CD4-positive, alpha-beta T cell treated with Interleukin-15 for 1 hour (primary cell): ENCODE measurements around the gene SLC27A2.
"Not testable (repeated sequence)": the region's sequence is repeated elsewhere in the genome, so short reads cannot be mapped to it uniquely, and the experiment has no call there.

Source experiments
- DNase-seq: peaks from one replicate; pipeline ENCODE4 v3.0.0-alpha.2; 2020

SLC27A2 gene

DNA sequence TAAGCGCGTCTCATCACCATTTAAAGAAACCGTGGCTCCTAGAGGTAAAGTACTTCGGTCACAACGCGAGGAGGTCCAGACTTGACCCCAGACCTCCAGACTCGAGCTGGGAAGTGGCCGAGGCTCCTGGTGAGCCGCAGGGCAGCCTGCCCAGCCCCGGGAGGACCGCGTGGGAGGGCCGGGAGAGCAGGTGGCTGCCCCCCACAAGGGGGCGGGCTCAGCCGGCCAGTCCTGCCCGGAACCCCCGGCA is at the start of gene SLC27A2:
Gene SLC27A2, plus strand, starts transcription at position 228 of the 250 bp plus-strand sequence. CDS start 232 bp downstream, outside the sequence.
- no peak for DNase-seq

DNA sequence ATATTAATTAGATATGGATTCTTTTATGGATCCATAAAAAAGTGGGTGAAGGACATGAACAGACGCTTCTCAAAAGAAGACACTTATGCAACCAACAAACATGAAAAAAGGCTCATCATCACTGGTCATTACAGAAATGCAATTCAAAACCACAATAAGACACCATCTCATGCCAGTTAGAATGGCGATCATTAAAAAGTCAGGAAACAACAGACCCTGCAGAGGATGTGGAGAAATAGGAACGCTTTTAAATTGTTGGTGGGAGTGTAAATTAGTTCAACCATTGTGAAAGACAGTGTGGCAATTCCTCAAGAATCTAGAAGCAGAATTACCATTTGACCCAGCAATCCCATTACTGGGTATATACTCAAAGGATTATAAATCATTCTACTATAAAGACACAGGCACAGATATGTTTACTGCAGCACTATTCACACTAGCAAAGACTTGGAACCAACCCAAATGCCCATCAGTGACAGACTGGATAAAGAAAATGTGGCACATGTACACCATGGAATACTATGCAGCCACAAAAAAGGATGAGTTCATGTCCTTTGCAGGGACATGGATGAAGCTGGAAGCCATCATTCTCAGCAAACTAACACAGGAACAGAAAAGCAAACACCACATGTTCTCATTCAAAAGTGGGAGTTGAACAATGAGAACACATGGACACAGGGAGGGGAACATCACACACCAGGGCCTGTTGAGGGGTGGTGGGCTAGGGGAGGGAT is 49.6 kb upstream of the SLC27A2 start:
- not testable (repeated sequence) for DNase-seq

DNA sequence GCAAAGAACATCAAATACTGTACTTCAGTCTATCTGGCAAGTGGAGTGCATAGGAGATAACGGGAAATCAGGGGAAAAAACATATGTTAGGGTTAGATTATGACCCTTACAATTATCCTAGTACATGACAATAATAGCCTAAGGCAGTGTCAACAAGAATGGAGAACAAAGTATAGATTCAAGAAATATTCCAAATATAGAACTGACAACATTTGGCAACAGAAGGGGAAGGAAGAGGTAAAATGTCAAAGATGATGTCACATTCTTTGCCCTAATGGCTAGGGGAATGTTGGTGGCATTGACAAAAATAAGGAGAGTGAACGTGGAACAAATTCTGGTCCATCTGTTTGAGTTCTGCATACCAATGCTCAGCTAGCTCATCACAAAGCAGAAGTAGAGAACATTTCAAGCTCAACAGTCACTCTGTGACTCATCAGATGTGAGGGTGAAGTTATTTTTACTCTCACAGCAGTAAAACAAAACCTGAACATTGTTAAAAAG is 47.4 kb upstream of the SLC27A2 start:
- DNase-seq: no peak

DNA sequence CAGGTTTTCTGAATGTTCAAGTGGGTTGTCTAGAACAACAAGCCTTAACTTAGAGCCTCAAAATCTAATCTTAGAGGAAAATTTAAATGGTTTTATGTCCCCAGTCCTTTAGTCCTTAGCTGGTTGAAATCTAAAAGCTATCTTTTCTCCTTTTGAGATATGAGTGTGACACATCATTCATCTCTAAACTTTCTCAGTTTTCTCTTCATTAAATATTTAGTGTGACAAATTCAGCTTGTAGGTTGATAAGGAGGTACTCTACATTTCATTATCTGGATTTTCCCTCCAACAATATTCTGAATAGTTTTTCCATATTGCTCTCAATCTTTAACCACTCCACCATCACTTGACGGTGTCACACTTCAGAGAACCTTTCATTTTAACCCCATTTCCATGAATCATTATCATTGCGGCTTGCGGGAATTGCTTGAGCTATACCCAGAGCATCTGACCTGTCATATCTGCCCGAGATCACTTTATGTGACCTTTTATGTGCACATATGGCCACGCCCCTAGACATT is 46.9 kb upstream of the SLC27A2 start:
- DNase-seq: no peak

DNA sequence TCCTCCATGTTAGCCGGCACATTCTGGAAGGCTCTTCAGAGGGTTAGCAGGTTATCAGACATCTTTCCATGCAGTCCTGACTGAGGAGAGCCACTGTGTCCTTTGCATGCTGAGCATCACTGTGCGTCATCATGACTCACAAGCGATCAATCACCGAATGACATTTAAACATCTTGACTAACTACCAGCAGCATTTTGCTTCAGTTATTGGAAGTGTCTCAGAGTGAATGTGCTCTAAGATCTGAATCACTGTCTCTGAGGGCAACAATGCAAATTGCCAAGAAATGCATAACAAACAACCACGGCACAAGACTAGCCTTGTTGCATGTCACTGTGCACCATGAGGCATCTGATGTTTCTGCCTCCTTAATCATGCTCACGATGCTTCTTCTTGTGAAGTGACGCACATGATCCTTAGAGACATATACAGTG is 44.6 kb upstream of the SLC27A2 start:
- no peak for DNase-seq

DNA sequence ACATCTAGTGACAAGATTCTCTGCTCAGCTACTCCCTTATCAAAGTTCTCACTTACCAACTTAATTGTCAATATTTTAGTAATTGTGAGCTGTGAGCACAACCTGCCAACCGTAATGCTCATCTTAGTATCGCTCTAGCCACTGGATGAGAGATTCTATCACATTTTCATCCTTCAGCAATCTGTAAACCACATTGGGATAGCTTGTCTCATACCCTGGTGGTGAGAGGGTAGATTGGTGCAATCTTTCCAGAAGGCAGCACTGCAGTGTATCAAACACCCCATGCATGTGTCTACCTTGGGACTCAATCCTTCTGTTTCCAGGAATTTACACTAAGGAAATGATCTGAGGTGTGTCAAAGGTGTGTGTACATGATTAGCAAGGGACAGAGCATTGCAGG is 44.1 kb upstream of the SLC27A2 start:
- no peak for DNase-seq

DNA sequence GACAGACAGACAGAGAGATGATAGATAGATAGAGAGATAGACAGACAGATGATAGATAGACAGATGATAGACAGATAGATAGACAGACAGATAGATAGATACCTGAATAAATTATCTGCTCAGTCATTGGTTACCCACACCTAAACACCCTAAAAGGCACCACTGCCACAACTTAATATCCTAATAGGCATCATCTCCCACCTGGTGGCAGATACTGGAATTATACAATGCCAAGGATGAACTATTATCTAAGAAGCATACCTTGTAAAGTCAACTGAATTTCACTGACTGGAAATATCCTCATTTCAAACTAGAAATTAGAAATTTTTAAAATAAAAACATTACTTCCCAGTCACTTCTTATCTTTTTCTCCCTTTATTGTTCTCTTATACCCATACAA is 43.6 kb upstream of the SLC27A2 start:
- DNase-seq: no peak

DNA sequence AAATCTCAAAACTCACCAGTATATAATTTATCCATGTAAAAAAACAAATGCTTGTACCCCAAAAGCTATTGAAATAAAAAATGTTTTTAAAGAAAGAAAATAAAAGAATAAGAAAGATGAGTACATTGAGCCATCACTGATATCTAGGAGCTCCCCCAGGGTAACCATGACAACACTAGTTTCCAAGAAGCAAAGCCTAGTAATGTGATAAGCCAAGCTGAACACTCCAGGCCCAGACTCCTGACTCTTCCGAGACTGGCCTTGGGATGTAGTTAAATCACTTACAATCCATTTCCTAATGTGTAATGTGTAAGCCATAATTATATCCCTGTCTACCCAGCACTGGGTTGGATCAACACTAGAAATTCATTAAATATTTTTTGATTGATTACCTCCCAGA is 41.9 kb upstream of the SLC27A2 start:
- no peak for DNase-seq

DNA sequence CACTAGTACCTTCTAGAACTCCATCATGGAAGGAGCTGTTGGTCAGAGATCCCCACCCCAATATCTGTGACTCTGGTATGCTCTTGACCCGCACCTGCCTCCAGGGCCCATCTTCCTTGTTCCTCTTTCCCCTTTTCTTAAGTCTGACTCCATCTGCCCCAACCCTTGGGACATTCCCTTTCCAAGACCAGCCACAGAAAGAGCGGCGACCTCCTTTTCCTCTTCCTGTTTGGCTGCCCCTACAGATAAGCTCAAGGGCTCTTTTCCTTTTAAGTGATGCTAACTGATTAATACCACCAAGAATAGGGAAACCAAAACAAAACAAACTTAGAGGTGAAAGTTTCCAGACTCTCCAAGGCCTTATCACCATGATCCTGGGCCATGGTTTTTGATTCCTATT is 41.0 kb upstream of the SLC27A2 start:
- no peak for DNase-seq

DNA sequence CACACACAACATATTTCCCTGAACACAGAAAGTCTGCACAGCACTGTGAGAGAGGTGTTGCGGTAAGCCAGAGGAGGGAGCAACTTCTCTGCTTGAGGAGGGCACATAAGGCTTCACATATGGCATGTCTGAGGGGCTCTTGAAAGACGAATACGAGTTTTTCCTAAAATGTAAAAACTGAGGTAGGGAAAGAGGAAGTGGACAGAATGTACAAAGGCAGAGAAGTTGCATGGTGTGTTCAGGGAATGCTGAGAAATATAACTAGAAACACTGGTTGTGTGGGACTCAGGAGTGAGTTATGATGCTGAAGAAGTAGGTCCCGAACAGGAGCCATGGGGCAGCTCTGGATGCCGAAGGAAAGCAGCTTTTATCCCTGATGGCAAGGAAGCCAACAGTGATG is 40.1 kb upstream of the SLC27A2 start:
- no peak for DNase-seq

DNA sequence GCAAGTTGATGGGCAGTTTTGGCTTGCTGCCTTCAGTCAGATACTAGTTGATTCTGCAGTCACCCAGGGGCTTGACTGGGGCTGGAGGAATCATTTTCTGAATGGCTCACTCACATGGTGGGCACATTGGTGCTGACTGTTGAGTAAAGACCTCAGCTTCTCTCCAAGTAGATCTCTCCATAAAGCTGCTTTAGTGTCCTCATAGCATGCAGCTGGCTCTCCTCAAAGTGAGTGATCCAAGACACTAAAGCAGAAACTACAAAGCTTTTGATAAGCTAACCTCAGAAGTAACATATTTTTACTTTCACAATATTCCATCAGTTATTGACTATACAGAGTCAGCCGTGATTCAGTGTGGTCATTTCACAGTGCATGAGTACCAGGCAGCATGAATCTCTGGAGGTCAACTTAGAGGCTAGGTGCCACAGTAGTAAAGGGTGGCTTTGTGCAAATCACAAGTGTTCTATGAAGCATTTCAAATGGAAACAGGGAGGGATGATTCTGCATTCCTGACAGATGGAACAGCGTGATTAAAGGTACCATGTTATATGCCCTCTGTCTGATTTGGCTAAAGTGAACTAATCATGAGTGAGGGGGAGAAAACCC is 38.6 kb upstream of the SLC27A2 start:
- no peak for DNase-seq

DNA sequence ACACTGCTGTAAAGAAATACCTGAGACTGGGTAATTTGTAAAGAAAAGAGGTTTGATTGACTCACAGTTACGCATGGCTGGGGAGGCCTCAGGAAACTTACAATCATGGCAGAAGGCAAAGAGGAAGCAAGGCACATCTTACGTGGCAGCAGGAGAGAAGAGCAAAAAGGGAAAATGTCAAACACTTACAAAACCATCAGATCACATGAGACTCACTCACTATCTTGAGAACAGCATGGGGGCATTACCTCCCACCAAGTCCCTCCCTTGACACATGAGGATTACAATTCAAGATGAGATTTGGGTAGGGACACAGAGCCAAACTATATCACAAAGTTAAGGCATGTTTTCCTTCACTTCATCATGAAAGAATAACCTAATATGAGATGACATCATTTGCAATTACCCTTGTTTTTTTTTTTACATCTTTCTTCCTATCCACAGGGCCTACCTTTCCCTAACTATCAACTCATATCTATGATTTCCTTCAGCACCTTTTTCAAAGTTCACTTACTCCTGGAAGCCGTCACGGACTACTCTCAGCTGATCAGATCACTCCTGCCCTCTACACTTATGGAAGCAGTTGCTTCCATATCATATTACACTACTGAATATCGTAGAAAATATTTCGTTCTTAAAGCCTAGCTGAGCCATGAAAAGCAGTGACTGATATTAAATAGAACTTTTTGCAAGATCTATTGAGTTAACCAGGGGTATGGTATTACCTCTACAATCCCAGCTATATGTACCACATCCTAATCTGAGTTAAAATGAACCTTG is 37.5 kb upstream of the SLC27A2 start:
- DNase-seq: peak; percentile 18

DNA sequence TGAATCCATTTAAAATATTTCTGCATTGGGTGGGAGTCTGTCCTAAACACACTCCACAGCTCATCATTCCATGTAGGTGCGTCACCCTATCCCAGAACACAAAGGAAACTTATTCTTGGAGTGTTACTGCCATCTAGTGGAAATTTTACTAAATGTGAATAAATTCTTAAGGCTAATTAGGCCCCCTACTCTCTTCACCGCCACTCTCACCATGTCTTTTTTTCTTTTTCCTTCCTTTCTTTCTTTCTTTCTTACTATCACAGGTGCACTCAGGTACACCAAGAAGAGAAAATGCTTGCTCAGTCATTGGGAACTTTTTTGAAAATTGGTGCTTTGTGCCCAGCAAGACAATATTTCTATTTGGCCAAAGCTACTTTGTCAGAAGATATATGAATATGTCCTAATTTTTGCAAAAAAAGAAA is 36.5 kb upstream of the SLC27A2 start:
- no peak for DNase-seq

DNA sequence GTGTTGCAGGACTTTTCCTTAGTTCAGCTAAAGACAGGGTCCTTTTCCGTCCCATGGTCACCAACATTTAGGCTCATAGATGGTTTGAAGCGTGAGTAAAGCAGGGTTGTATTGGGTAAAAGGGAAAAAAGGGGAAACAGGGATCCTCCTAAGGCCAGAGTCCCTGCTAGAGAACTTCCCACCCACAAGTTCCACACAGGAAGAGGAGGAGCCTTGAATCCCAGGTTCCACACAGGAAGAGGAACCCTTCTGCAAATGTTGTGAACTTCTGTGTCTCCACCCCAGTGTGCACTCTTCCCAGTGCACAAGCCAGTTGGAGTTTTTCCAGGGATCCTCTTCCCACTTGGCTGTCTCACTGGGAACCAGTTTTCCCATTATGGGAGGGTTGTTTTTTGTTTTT is 35.4 kb upstream of the SLC27A2 start:
- DNase-seq: no peak

DNA sequence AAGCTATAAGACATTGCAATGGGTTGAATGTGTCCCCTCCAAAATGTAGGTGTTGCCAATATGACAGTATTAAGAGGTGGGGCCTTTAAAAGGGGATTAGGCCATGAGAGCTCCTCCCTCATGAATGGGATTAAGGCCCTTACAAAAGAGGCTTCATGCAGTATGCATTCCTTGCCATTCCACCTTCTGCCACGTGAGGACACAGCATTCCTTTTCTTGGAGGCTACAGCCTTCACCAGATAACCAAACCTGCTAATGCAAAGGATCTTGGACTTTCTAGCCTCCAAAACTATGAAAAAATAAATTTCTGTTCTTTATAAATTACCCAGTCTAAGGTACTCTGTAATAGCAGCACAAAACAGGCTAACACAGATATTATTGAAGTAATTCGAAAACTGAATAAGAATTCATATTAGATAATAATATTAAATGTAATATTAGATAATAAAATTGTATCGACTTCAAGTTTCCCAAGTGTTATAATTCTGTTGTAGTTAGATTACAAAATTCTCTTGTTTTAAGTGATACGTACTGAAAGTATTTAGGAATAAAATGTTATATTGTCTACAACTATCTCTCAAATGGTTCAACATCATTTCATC is 33.5 kb upstream of the SLC27A2 start:
- no peak for DNase-seq

DNA sequence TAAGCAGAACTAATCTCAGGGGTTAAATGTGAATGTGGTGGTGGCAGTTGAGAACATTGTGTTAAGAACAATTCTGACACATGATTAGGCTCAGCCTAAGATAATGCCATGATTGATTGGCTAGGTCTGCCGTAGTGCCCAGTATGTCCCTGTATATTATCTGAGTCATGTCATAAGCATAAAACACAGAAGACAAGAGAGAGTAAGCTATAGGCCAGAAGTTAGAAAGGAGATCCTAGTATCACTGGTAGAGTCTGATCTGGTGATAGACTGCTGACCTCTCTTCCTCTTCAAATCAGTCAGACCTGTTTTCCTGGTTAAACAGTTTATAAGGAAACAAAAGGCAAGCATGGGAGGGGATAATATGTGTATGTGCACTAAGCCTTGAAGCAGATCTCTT is 32.9 kb upstream of the SLC27A2 start:
- no peak for DNase-seq

DNA sequence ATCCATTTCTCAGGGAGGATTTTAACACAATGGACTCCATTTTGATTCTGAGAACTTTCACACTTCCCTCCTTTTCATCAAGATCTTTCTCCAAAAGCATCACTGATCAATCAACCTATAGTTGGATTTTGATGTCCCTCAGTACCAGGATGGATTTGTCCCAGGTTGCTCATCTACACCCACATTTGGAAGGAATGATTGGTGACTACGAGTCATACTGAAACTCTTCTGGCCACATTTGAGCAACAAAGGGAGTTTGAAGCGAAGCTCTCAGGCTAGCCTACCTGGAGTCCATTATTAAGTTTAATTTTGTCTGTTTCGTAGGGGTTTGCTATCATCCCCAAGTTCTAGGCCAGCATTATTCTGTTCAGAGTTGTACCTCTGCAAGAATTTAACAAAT is 31.6 kb upstream of the SLC27A2 start:
- no peak for DNase-seq

DNA sequence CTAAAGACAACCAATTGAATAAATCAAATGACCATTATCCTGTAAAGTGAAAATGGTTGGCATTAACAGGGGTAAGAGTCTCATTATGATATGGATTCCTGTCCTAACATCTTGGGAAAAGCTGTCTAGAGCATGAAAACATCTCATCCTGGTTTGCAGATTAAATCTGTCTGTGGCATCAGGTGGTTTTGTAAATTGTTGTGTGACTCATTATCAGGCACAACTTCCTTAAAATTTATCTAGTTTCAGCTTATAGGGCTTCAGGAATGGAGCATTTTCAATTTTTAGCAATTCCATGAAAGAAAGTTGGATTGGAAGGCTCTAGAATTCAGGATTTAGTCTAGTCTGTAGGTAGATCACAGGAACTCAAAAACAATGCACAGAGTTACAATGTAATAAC is 31.1 kb upstream of the SLC27A2 start:
- DNase-seq: no peak

DNA sequence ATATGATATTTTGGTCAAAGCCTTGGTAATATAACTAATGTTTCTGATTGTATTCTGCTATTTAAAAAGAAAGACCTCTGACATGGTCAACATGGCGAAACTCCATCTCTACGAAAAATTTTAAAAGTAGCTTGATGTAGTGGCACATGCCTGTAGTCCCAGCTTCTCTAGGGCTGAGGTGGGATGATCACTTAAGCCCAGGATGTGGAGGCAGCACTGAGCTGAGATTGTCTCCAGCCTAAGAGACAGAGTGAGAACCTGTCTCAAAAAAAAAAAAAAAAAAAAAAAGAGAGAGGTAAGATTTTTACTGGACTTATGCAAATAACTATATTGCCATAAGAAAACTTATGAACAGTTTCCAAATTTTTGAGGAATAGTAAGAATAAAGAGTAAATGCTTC is 30.5 kb upstream of the SLC27A2 start:
- no peak for DNase-seq

DNA sequence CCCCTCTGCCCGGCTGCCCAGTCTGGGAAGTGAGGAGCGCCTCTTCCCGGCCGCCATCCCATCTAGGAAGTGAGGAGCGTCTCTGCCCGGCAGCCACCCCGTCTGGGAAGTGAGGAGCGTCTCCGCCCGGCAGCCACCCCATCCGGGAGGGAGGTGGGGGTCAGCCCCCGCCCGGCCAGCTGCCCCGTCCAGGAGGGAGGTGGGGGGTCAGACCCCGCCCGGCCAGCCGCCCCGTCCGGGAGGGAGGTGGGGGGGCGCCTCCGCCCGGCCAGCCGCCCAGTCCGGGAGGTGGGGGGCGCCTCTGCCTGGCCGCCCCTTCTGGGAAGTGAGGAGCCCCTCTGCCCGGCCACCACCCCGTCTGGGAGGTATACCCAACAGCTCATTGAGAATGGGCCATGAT is 23.8 kb upstream of the SLC27A2 start:
- not testable (repeated sequence) for DNase-seq

DNA sequence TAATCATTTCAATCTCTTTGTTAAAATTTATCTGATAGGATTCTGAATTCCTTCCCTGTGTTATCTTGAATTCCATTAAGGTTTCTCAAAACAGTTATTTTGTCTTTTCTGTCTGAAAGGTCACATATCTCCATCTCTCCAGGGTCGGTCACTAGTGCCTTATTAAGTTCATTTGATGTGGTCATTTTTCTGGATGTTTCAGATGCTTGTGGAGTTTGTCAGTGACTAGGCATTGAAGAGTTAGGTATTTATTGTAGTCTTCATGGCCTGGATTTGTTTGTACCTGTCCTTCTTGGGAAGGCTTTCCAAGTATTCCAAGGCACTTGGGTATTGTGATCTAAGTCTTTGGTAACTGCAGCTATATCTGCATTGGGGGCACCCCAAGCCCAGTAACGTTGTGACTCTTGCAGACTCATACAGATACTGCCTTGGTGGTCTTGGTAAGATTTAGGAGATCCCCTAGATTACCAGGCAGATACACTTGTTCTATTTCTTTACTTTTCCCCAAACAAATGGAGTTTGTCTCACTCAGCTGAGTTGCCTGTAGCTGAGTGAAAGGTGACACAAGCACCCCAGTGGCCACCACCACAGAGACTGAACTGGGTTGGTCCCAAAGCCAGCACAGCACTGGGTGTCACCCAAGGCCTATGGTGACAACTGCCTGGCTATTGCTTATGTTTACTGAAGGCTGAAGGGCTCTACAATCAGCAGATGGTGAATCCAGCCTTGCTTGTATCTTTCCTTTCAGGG is 18.9 kb upstream of the SLC27A2 start:
- DNase-seq: no peak

DNA sequence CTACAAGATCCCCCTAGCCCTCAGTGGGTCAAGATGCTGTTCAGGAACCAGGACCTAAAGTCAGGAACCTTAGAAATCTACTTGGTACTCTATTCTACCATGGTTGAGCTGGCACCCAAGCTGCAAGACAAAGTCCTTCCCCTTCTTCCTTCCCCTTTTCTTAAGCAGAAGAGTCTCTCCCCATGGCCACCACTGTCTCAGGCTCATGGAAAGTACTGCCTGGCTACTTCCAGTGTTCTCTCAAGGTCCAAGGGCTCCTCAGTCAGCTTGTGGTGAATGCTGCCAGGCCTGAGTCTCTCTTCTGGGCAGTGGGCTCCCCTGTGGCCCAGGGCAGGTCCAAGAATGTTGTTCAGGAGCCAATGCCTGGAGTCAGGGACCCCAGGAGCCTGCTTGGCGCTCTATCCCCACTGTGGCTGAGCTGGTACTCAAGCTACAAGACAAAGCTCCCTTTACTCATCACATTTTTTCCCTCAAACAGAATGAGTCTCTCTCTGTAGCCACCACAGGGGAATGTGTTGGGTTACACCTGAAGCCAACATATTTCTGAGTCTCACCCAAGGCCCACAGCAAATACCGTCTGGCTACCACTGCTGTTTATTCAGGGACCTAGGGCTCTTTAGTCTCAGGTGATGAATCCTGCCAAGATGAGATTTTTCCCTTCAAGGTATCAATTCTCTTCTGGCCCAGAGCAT is 18.1 kb upstream of the SLC27A2 start:
- no peak for DNase-seq
